GM12892 (cell line): Measurements from ENCODE around the gene ANXA2R.

ENCODE experiments used
- POLR2A ChIP-seq: IDR thresholded peaks from 2 replicates; pipeline ENCODE4 v1.6.1; 2011; ENCODE audit warnings: low read depth, low read length, control low read depth
- POLR2AphosphoS5 ChIP-seq: IDR thresholded peaks from 2 replicates; pipeline ENCODE4 v1.6.1; 2011; ENCODE audit warnings: low read depth, low read length, control low read depth

GRCh38 chr5:43073597-43074546, 33.8 kb upstream of the ANXA2R start:
- TF ChIP-seq POLR2A (no peak), POLR2AphosphoS5 (no peak)
